ENCODE data around the gene COPE.

GRCh38 chr19:18861235-18861634 lies 58.0 kb downstream of the COPE start:
- TF ChIP-seq POLR2A (IDR thresholded peaks at IDR 0.05) (no peak), CTCF (IDR thresholded peaks at IDR 0.05) (no peak)
